ENCODE results near the gene ACD.

DNA sequence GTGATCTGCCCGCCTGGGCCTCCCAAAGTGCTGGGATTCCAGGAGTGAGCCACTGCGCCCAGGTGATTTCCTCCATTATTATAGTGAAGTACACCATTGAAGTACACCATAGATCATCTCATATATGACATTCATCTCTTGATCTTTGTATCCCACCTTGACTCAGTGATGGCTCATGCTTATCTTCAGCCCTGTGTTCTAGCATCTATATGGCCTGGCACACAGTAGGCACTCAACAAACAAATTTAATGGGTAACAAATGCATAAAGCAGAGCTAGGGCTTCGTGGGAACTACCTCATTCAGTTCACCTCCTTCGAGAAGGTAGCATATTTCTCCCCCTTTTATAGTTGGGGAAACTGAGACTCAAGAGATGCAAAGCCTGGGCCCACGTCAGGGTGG lies 5.5 kb upstream of the ACD start:
- TF ChIP-seq, protein P1, sequence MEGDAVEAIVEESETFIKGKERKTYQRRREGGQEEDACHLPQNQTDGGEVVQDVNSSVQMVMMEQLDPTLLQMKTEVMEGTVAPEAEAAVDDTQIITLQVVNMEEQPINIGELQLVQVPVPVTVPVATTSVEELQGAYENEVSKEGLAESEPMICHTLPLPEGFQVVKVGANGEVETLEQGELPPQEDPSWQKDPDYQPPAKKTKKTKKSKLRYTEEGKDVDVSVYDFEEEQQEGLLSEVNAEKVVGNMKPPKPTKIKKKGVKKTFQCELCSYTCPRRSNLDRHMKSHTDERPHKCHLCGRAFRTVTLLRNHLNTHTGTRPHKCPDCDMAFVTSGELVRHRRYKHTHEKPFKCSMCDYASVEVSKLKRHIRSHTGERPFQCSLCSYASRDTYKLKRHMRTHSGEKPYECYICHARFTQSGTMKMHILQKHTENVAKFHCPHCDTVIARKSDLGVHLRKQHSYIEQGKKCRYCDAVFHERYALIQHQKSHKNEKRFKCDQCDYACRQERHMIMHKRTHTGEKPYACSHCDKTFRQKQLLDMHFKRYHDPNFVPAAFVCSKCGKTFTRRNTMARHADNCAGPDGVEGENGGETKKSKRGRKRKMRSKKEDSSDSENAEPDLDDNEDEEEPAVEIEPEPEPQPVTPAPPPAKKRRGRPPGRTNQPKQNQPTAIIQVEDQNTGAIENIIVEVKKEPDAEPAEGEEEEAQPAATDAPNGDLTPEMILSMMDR (IDR thresholded peaks at IDR 0.05; ENCODE audit: low read depth, low read length), result no peak
- no peak for TF ChIP-seq EZH2phosphoT487 (IDR thresholded peaks at IDR 0.05; ENCODE audit: low read depth)
